H1 (cell line): Measurements from ENCODE around the gene TNFRSF18. TPM values are rescaled to one million over a fixed set of nuclear protein-coding genes. Genes with fewer than 3 reads are reported as not detected.

Experiments used
- CBX8 ChIP-seq: fragments of 300-800, 300-1000 bp; sonication (generic); IDR thresholded peaks from 2 replicates; pipeline ENCODE4 v1.7.1; 2016; ENCODE audit warnings: low read depth, low read length, borderline replicate concordance
- CREB1 ChIP-seq: IDR thresholded peaks from 2 replicates; pipeline ENCODE4 v1.6.1; 2012; ENCODE audit warnings: inconsistent platforms
- KDM5A ChIP-seq: fragments of 200-600 bp; IDR thresholded peaks from 2 replicates; pipeline ENCODE4 v1.7.1; 2012; ENCODE audit warnings: mild to moderate bottlenecking, low read length, inconsistent platforms, mixed read lengths
- polyA plus RNA-seq, 7 experiments: library from polyadenylated mRNA; depleted of rRNA in 3 of 7; stranded (reverse) in 5 of 7; unstranded in 2 of 7; fragments of >200 nt in 5 of 7; fragments of 200-250 nt in 2 of 7; gene quantifications; 1 replicate in 5 of 7; 2 replicates in 1 of 7; 4 replicates in 1 of 7; pipeline versions ENCODE4 v1.2.1 to v1.2.3, GENCODE V29; 2011 to 2013; ENCODE audit warnings: missing spikeins in 2 of 7, mixed read lengths in 2 of 7
- total RNA-seq: library from RNA; stranded (reverse); fragmentation: NEBNext Ultra II Directional; extraction: Animal tissue kit (Norgen Biotek cat#: 25700); gene quantifications from 2 replicates; pipeline ENCODE4 v1.2.1, GENCODE V29; 2021
- TF ChIP-seq, protein P1 (sequence below): IDR thresholded peaks from 2 replicates; pipeline ENCODE4 v1.6.1; 2011; ENCODE audit warnings: low read depth, mild to moderate bottlenecking, low read length; ENCODE audit not compliant: insufficient read depth

Gene TNFRSF18
- total and polyA plus RNA-seq, 2 of the 8 experiments (the other 6 are each of a cell fraction or from before 2014, with no cell fraction given) = 1.5 to 2.5 TPM

- TF ChIP-seq, protein P1, sequence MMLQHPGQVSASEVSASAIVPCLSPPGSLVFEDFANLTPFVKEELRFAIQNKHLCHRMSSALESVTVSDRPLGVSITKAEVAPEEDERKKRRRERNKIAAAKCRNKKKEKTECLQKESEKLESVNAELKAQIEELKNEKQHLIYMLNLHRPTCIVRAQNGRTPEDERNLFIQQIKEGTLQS = no peak
- TF ChIP-seq KDM5A = no peak
- TF ChIP-seq CBX8 = no peak
- no peak for TF ChIP-seq CREB1
Measured at GRCh38 chr1:1178794-1179331, 27.5 kb downstream of the TNFRSF18 start (continued).
